Inflammatory macrophage treated with lipopolysaccharide for 1 hour (primary cell): ENCODE measurements around the gene EDDM3A.
"Not testable (repeated sequence)": the region's sequence is repeated elsewhere in the genome, so short reads cannot be mapped to it uniquely, and the experiment has no call there.

Source experiments
- DNase-seq, 2 donors: peaks; one replicate each; pipeline ENCODE4 v3.0.0-alpha.2; 2020 to 2022

Gene EDDM3A, protein sequence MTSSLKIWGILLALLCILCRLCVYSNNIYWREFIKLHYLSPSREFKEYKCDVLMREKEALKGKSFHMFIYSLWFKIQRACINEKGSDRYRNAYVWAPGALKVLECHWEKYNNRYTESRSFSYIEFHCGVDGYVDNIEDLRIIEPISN

DNA sequence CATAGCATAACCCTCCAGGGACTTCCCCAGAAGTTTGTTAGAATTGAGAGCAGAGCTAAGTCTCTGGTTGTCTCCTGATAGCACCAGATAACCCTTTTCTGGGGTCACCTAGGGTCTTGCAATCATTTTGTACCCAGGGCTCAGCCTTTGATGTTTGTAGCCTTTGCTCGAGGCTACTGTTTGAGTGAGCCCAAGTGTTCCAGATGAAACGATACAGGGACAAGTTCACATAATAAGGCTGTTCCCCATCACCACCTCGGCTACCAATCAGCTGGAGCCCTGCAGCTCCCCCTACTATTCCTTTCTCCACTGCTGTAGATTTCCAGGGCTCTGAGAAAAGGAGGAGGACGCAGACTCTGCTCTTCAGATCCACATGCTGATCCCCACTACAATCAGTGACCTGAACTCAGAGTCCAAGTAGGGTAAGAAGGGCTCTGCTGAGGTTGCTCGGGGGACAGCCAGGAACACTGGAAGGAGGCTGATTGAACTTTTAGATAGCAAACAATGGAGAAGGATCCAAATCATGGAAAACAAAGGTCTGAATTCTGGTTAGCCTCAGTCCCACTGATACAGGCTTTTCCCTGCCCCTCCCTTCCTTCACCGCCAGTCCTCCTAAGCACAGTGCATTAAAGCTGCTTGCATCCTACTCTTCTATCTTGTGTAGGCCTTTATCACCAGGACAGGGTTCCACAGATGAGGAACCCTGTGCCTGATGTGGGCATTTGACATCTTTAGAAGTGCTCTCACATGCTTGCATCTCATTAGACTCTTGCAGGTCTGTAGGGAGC, at the start of gene EDDM3A:
TSS of gene EDDM3A (plus strand) at position 317 of the 788 bp plus-strand sequence. CDS start 1,694 bp downstream, outside the sequence.
- DNase-seq = no peak

GRCh38 chr14:20696764-20697163, 48.9 kb upstream of the EDDM3A start:
- peak; percentile 29 to 47 for DNase-seq

GRCh38 chr14:20697273-20698017, 48.2 kb upstream of the EDDM3A start:
- peak; percentile 62 to 88 for DNase-seq

GRCh38 chr14:20698018-20698329, 47.7 kb upstream of the EDDM3A start:
- no peak for DNase-seq

DNA sequence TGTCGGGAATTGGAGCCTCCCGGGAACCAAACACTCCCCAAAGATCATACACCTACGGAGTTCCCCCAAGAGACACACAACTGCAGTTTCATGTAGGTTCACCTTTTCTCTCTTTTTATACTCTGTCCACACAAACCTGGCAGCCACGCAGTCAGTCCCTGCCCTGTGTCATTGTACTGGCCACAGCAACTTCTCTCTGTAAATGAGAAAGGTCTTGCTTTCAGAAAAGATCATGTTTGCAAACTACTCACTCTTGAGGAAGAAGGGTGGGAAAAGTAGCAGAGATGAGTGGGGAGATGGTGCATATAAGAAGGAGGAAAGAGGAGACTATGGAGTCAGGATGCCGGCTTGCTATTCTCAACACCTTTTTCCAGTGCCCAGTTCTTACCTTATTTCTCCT, 46.8 kb upstream of the EDDM3A start:
- DNase-seq = no peak

DNA sequence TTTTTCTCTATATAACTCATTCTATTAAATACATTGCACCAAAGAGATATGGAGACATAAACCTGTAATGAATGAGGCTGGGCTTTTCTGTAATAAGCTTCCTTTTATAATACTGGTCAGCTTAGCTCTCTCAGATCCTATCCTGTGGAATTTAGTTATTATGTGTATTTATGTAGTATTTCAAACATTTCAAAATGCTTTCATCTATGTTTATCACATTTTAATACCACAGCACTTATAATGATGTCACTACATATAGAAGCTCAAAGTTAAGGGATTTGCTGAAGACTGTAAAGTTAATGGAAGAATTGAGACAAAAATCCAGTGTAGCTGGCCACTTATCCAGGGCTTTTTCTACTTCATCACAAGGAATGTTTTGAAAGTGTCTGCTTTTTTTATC, 45.8 kb upstream of the EDDM3A start:
- no peak for DNase-seq

DNA sequence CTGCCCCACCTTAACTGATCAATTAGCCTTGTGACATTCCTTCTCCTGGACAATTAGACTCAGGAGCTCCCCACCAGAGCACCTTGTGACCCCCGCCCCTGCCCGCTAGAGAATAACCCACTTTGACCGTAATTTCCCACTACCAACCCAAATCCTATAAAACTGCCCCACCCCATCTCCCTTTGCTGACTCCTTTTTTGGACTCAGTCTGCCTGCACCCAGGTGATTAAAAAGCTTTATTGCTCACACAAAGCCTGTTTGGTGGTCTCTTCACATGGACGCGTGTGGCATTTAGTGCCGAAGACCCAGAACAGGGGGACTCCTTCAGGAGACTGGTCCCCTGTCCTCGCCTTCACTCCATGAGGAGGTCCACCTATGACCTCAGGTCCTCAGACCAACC, 44.7 kb upstream of the EDDM3A start:
- DNase-seq = not testable (repeated sequence)

DNA sequence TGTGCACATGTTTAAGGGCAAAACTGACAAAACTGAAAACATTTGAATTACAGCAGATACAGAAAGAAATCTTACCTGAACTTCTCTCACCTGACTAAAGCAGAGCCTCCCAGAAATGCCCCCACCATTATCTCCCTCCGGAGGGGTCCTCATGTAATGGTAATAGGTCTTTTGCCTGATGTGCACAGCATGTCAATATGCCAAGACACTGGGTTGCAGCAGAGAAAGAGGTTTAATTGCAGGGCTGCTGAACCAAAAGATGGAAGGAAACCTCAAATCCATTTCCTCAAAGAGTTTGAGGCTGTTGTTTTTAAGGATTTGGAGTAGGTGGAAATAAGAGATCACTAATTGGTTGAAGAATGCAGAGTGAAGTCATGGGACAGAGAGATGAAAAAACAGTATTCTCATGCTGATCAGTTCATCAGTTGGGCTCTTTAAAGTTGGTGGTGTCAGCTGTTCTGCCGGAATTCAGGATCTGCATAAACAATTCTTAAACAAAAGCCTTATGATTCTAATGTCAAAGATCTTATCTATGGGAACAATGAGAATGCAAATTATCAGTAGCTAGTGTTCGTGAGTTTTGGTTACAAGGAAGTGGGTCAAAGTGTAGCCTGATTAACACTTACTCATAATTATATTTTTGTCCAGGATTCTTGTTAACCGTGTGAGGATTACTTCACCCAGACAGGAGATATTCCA, 38.9 kb upstream of the EDDM3A start:
- DNase-seq = no peak

GRCh38 chr14:20707622-20708021, 38.1 kb upstream of the EDDM3A start:
- peak in 1 of 2 donors; percentile 59 for DNase-seq

DNA sequence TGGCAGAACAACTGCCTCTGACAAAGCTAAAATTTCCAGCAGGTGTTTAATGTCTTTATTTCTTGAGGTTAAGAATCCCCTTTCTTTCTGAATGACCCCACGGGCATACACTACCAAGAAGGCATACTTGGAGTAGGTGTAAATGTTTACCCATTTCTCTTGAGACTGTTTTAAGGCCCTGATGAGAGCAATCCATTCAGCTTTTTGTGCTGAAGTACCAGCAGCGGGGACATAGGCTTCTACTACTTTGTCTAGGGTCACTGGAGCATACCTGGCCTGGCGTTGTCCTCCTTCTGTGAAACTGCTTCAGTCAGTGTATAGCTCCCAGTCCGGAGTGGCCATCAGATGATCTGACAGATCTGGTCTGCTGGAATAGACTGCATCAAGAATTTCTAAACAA, 34.4 kb upstream of the EDDM3A start:
- DNase-seq = no peak

- DNase-seq = no peak
Measured at GRCh38 chr14:20711685-20712084, 34.0 kb upstream of the EDDM3A start.

GRCh38 chr14:20712904-20713303, 32.8 kb upstream of the EDDM3A start:
- DNase-seq = no peak

- DNase-seq = peak; percentile 86 to 90
Measured at GRCh38 chr14:20714593-20715250, 31.0 kb upstream of the EDDM3A start.

DNA sequence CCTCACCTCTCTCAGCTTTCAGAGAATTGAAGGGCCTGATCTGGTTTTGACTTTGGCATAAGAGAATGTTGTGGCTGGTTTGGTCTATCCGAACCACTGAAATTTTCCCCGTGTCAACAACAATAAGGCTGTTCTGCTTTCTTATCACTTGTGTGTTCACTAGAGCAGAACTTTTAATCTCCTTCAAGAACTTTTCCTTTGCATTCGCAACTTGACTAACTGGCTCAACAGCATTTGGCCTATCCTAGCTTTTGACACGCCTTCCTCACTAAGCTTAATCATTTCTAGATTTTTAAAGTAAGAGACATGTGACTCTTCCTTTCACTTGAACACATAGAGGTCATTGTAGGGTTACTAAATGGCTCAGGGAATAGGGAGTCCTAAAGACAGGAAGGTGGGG, 25.9 kb upstream of the EDDM3A start:
- no peak for DNase-seq

DNA sequence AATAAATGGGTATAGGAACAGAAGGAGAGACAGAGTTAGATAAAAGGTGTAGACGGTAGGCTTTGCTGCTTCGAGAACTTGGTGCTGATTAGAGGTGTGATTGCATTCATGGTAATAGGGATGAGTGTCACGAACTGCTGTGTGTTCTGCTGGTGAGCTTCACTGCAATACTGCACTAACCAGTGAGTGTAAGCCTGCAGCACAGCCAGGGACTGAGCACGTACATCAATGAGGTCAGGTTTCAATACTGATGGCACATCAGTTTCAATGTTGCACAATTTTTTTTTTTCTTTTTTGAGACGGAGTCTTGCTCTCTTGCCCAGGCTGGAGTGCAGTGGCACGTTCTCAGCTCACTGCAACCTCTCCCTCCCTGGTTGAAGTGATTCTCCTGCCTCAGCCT, 24.9 kb upstream of the EDDM3A start:
- no peak for DNase-seq

DNA sequence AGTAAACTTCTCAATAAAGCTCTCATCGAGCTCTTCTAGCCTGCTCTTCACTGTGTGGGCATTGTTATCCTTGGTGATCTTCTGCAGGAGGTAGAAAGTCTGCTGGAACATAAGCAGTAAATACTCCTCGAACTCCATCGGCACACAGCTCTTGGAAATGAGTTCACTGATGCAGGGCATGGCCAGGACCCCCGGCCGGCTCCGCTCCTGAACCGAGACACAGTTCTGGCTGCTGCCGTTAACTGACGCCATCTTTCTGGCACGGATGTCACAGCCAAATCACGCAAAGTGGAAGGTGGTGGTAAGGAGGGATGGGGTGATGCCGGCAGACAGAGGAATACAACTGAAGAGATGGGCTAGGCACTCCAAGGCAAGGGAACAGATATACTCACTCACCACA, 23.7 kb upstream of the EDDM3A start:
- DNase-seq = no peak

- DNase-seq = no peak
Measured at GRCh38 chr14:20723488-20723887, 22.2 kb upstream of the EDDM3A start.

DNA sequence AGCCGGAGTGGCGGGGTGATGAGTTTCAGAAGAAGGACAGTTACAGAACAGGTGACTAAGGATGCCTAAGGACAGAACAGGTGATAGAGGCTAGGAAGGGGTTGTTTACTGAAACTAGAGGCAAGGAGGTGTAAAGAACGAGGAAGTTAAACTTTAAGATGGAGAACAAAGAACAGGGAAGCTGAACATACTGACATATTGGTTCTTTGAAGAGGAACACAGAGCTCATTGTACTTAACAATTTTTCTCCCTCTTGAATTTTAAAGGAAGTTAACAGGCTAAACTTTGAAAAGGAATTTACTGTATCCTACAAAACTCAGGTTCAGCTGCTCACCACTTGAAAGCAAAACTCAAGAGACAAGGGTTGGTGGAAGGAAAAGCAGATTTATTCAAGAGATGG, 19.6 kb upstream of the EDDM3A start:
- peak in 1 of 2 donors; percentile 2 for DNase-seq

DNA sequence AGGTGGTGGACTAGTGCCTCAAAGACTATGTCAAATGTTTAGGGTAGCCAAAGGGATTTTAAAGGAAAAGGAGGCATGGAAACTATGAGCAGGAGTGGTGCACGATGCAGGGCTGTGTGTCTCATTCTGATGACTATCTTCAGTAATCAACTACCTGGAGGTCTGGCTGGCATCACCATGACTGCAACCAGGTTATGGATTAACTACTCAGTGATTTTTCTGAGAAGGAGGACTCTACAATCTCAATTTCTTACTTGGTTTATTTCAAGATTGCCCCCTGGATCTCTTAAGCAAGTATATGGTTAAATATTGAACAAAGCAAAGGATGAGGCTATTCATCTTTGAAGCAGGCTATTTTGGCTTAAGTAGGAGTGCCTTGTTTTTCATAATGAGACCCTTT, 19.2 kb upstream of the EDDM3A start:
- DNase-seq = no peak

DNA sequence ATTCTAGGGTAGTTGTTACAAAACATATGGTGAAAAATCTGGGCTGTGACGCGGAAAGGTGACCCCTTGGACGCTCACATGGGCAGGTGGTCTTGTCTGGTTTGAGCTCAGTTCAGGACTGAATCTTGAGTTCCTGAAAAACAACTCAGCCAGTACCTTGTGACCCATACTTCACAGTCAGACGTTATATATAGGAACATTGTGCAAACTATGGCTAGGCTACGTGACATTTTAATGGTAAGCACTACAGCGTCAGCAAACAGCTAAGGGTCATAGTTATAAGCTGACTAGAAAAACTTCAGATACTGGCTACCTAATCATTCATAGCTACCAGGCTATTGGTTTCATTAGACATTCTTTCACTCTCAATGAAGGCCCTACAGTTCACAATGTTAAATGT, 14.8 kb upstream of the EDDM3A start:
- peak in 1 of 2 donors; percentile 50 for DNase-seq

GRCh38 chr14:20732477-20732876, 13.2 kb upstream of the EDDM3A start:
- DNase-seq = no peak

DNA sequence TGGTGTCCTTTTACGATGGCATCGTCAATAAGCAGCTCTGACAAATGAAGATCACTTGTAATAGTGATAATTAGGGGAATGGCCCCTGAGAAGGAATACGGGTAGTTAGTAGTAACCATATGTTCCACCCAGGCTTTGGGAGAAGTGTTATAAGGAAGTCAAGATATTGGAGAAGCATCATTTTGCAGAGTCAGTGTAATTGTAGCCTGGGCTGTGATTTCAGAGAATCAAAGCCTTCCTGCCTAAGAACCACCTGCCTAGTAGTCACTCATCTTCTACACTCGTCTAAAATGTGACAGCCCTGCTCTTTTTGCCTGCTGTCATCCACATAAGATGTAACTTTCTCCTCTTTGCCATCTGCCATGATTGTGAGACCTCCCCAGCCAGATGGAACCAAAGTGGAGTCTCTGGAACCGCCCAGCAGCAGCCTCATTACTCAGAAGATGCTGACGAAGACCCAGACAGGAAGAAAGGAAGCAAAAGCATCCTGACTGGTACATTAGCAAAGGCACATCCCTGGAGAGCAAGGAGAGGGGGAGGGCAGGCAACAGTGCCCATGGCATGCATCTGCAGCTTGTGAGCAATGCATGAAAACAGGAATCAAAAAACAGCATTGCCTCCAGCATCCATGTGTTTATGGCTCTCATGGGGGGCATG, 12.6 kb upstream of the EDDM3A start:
- DNase-seq = peak in 1 of 2 donors; percentile 30
